Uterus (tissue), 2 donors: ENCODE data around the gene ZFYVE28.

ENCODE experiments used
- CTCF ChIP-seq, 4 experiments: fragments of 200-600 bp in 2 of 4; fragments of 450-650 bp in 2 of 4; sonication (generic) in 2 of 4; IDR thresholded peaks; one replicate each; pipeline ENCODE4 v1.5.1; 2016 to 2019; ENCODE audit warnings: antibody characterized with exemption in 4 of 4, mild to moderate bottlenecking in 2 of 4, moderate library complexity in 1 of 4
- POLR2A ChIP-seq, 2 donors: fragments of 450-650 bp; IDR thresholded peaks; one replicate each; pipeline ENCODE4 v1.6.1; 2016; ENCODE audit warnings: antibody characterized with exemption in 2 of 2, mild to moderate bottlenecking in 1 of 2, moderate library complexity in 1 of 2

- TF ChIP-seq CTCF (IDR thresholded peaks at IDR 0.05) (no peak), POLR2A (IDR thresholded peaks at IDR 0.05) (no peak)
These were observed 23.4 kb downstream of the ZFYVE28 start for GRCh38 chr4:2395038-2395437.
